ENCODE results near the gene JARID2.

JARID2 gene

GRCh38 chr6:15338476-15338875, 92.6 kb downstream of the JARID2 start:
- DNase-seq: no peak

DNA sequence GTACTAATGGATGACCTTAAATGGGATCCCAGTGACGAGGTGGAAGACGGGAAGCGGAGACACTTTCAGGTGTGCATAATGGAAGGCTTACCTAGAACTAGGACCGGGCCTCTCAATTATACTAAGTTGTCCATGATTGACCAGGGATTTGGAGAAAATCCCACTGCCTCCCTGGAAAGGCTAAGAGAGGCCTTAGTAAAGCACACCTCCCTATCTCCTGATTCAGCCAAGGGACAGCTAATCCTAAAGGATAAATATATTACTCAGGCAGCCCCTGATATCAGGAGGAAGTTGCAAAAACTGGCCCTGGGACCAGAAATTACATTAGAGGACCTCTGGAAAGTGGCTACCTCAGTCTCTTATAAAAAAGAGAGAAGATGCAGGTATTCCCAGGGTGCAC, 93.2 kb downstream of the JARID2 start:
- no peak for DNase-seq

DNA sequence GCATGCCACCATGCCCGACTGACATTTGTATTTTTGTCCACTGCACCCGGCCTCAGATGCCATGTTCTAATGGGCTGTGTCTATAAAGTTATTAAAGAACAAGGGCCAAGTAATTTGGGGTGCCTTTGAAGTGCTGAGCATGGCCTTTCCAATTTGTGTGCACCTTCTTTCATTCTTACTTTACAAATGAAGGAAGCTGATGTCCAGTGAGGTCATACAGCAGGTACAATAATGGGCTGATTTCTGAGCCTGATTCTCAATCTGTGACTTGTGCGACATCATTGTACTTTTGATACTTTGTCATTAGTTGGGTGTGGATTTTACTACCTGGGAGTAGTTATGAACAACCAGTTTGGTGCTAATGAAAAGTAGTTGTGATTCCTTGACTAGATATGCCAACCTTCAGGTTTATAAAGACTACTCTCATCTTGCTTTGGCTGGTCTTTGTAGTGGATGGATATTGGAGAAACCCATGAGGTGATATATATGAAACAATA, 94.3 kb downstream of the JARID2 start:
- no peak for DNase-seq

DNA sequence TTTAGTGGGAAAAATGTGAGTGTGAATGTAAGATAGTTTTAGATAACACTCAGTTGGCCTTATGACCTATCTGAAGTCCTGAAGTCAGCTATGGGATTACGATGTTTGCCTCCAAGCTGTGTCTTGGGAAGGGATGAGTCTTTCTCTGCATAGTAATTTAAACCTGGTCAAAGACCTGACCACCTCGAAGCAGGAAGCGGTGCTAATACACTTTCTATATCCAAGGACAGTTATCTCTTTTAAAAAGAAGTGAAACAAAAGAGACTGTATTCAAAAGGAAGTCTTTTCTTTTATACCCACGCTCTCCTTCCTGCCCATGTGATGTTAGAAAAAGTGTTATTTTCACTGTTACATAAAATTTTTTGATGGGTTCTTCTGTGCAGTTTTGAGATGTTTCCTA, 94.9 kb downstream of the JARID2 start:
- DNase-seq: no peak

DNA sequence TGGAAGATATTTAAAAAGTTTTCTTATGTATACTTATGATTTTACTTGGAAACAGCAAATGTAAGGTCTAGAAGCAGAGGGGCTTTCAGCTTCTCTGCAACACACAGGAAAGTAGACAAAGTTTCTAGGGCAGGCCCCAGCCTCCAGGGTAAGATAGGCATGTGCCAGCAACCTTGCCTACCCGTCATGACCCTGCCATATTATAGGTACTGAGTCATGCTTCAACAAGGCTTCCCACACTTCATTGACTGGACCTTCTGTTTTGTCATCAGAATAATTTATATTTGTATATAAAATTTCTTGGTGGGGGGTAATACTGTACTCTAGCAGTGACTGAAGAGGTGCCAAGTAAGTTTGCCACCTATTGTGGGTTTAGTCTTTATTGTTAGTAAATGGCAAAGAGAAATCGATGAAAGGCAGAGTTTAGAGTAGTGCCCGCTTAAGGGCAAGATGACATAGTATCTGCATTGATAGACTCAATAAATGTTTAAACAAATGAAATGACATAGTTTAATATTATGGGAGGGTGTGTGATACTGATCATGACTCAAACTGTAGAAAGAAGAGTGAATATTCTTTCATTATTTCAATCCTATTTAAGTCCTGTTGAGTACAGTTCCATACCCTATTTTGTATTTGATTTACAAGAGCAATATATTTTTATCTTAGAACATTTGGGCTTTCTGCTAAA, 95.6 kb downstream of the JARID2 start:
- DNase-seq: no peak

DNA sequence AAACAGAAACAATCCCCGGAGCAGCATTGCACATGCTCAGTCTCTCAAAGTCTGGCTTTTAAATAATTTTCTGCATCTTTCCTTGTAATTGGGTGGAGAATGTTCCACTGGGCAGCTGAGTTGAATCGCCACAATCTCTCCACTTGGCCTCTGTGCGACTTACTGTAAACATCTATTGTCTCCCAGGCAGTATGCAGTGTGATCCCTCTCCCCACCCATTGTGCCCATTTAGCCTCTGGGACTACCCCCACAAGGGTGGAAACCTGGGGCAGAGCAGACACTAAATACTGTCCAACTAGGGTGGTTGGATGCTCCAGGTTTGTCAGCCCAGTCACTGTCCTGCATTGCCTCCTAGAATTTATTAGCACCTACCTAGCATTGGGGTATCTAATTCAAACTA, 96.2 kb downstream of the JARID2 start:
- DNase-seq: no peak

DNA sequence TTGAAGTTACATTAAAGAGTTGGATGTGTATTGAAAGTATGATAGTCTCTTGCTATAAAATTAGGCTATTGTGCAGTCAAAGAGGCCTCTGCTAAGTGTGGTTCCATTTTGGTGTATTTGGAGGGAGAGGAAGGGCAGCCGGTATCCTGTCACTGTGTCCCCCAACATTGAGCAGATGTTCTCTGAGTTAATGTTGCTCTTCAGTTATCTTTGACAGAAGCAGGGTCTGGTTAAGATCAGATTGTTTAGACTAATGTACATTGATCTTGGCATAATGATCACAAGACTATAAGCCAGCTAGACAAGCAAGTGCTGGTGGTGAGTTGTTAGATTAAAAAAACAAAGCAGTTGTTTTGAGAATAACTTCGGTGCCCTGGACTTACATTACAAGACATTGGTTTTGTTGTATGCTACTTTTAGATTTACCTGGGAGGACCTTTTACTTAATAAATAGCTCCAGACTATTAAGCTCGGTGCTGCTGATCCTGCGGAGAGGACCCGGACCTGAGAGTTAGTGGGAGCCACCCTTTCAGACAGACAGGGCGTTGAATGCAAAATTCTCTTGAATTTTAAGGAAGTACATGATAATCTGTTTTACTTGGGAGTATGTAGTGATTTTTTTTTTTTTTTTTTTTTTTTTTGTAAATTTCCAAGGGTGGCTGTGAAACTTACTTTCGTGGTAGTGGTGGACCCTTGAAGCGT, 97.8 kb downstream of the JARID2 start:
- no peak for DNase-seq

GRCh38 chr6:15344192-15344519, 98.3 kb downstream of the JARID2 start:
- DNase-seq: no peak

DNA sequence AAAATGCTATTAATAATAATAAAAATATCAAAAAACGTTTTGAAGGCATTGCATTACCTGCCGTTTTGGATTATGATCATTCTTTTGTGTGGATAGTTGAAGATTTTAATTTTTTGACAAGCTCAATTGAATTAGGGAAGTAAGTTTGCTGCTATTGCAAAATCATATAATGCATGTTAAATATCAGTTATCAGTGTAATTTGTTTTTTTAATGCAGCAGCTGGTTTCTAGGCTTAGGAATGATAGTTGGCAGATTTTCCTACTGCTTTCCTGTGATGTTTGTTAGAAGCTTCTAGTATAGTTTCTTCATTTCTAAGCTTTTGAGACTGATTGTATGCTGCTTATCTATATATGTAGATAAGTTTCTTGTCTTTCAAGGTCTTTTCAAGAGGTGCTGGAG, 99.0 kb downstream of the JARID2 start:
- DNase-seq: no peak

DNA sequence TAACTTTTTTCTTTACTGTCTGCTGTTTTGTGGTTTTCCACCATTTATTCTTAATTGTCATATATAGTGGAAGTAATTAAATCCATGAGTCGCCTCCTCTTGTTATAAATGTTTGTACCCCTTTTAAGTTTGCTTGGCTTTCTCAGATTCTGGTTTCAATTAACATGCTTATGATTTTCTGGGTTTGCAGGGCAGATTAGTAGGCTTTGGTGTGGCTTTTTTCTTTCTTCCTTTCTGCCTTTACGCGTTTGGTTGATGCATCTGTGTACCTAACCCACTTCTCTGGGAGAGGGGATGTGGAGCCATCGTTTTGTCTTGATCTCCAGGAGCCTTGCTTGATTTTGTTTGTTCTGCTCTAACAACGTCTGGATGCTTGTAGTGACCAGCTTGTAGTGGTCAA, 100.4 kb downstream of the JARID2 start:
- no peak for DNase-seq

GRCh38 chr6:15348528-15348927, 102.7 kb downstream of the JARID2 start:
- DNase-seq: no peak

- no peak for DNase-seq
These were observed 103.5 kb downstream of the JARID2 start for GRCh38 chr6:15349379-15349778.

DNA sequence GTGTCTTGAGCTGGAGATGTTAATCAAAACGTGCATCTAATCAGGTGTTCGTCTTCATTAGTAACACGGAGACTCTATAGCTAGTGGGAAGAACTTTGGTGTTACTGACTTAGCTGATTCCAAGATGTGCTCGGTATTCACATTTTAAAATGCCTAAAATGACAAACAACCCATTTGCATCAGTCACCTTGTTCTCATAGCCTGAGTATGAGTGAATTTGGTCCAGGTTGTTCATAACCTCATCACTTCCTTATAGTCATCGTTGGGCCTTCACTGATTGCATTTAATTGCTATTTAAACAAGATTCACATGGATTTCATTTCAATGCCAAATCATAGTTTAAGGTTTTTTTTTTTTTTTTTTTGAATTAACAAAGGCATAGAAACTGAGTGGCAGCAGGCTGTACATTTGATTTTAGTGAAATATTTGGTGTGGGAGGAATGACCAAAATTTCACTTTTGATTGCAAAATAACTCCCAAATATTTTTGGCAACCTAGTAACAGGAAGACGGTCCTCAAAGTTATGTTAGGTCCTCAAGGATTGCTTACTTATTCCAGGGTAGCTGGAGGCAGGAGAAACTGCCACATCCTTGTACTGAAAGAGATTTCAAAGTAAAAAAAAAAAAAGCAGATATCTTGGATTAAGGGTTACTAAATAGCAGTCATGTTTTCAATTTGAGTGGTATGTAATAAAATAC, 104.7 kb downstream of the JARID2 start:
- no peak for DNase-seq

GRCh38 chr6:15351631-15352030, 105.8 kb downstream of the JARID2 start:
- peak; percentile 49 for DNase-seq

DNA sequence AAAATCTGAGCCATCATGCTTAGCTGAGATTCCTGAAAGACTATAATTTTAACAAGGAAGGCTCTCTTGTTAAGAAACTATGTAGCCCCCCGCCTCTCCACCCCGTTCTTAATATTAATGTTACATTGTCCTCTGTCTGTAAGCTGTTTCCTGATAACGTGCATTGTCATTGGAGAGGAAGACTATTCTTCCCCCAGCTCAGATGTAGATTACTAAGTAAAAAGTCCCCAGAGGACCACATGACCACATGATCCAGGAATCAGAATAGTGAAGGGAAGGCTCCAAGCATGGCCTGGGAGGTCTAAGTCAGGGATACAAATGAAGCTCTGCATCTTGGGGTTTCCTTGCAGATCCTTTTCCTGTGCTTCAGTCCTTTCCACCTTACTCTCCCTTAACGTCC, 106.4 kb downstream of the JARID2 start:
- DNase-seq: no peak

DNA sequence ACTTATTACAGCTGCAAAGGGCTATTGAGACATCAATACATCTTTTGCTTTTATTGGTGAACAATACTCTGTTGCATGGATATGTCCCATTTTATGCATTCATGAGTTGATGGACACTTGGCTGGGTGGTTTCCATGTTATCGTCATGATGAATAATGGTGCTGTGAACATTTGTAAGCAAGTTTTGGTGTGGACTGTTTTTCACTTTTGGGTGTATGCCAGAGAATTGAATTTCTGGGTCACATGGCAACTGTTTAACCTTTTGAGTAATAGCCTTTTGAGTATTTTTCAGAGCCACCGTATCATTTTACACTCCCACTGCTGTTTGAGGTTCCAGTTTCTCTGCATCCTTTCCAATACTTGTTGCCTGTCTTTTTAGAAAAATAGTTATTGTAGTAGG, 107.0 kb downstream of the JARID2 start:
- no peak for DNase-seq

- DNase-seq: peak; percentile 50
These were observed 109.8 kb downstream of the JARID2 start for GRCh38 chr6:15355683-15356099.

DNA sequence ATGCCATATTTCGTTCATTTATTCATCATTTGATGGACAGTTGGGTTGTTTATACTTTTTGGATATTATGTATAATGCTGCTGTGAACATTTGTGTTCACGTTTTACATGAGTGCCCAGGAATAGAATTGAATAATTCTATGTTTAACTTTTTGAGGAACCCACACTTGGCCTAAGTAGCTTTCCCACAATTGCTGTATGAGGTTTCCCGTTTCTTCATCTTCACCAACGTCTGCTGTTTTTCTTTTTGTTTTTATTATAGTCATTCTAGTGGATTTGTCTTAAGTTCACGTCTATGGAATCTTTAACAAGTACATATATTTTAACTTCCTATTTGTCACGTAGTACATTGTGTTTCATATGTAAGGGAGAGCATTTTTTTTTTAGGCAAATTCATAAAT, 110.3 kb downstream of the JARID2 start:
- no peak for DNase-seq

DNA sequence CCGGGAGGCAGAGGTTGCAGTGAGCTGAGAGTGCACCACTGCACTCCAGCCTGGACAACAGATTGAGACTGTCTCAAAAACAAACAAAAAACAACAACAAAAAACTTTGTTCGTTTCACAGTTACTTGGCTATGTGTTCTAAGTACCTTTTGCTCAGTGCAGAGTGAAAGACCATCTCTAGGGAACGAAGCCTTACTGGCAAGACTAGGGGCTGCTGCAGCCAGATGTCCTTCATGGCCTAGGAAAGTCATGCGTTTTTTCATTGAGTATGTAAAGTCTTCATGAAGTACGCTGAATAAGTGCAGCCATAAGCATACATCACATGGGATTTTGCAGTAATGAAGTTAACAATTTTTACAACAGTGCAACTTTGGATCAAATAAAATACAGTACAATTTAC, 111.1 kb downstream of the JARID2 start:
- no peak for DNase-seq

- no peak for DNase-seq
These were observed 111.9 kb downstream of the JARID2 start for GRCh38 chr6:15357782-15358181.

GRCh38 chr6:15358579-15359327, 112.9 kb downstream of the JARID2 start:
- DNase-seq: peak; percentile 33

DNA sequence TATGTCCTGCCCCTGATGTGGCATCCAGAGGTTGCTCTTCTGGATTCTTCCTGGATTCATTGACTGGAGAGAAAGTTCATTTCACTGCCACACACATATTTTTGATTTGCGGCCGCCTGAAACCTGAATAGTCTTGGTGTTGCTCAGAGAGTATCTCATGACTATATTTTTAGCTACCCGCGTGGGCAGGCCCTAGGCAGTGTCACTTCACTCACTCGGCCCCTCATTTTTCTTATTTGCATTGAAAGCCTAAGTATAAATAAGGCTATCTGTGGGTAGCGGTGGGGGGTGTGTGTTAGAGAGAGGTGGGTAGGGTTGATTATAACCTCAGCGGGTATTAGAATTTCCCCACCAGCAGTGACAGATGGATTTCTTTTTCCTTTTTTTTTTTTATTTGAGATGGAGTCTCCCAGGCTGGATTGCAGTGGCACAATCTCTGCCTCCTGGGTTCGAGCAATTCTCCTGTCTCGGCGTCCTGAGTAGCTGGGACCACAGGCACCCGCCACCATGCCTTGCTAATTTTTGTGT, 113.5 kb downstream of the JARID2 start:
- peak; percentile 35 for DNase-seq

DNA sequence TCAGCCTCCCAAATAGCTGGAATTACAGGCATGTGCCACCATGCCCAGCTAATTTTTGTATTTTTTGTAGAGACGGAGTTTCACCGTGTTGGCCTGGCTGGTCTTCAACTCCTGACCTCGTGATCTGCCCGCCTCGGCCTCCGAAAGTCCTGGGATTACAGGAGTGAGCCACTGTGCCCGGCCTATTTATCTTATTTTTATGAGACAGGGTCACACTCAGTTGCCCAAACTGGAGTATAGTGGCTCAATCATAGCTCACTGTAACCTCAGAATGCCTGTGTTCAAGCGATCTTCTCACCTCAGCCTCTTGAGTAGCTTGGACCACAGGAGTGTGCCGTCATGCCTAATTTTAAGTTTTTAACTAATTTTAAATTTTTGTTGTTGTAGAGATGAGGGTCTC, 114.4 kb downstream of the JARID2 start:
- DNase-seq: no peak
